Fibroblast of the aortic adventitia (primary cell): Measurements from ENCODE around the gene MAST2. TPM values are rescaled to one million over a fixed set of nuclear protein-coding genes. Genes with fewer than 3 reads are reported as not detected.
"Not testable (repeated sequence)": the region's sequence is repeated elsewhere in the genome, so short reads cannot be mapped to it uniquely, and the experiment has no call there.

Source experiments
- DNase-seq: peaks from one replicate; pipeline ENCODE4 v3.0.0-alpha.2; 2010; ENCODE audit warnings: low read depth
- H3K4me3 ChIP-seq: 2 replicates; pipeline ENCODE4 v1.5.1; 2011; ENCODE audit warnings: low read depth, mild to moderate bottlenecking, control low read depth, low read length, moderate library complexity
- total RNA-seq: library from RNA; depleted of rRNA; stranded (reverse); fragments of >200 nt; gene quantifications from 2 replicates; pipeline ENCODE4 v1.2.3, GENCODE V29; 2012; ENCODE audit warnings: low replicate concordance
- TF ChIP-seq, protein P1 (sequence below): IDR thresholded peaks from 2 replicates; pipeline ENCODE4 v1.5.1; 2011; ENCODE audit warnings: mild to moderate bottlenecking, low read length, control low read depth, inconsistent platforms; ENCODE audit not compliant: insufficient read depth

MAST2 gene
- total RNA-seq, 1 donor = 28.3 TPM

DNA sequence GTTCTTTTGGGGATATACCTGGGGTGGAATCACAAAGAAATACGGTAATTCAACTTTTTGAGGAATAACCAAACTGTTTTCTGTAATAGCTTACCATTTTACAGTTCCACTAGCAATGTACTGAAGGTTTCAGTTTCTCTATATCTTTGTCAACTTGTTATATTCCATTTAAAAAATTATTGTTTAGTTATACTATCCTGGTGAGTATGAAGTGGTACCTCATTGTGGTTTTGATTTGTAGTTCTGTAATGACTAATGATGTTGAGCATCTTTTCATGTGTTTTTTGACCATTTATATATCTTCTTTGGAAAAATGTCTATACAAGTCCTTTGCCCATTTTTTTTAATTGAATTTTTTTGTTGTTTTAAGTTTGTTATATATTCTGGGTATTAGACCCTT is 39.4 kb downstream of the MAST2 start:
- no peak for DNase-seq
- no peak overlapping the region for H3K4me3 ChIP-seq
- TF ChIP-seq, protein P1, sequence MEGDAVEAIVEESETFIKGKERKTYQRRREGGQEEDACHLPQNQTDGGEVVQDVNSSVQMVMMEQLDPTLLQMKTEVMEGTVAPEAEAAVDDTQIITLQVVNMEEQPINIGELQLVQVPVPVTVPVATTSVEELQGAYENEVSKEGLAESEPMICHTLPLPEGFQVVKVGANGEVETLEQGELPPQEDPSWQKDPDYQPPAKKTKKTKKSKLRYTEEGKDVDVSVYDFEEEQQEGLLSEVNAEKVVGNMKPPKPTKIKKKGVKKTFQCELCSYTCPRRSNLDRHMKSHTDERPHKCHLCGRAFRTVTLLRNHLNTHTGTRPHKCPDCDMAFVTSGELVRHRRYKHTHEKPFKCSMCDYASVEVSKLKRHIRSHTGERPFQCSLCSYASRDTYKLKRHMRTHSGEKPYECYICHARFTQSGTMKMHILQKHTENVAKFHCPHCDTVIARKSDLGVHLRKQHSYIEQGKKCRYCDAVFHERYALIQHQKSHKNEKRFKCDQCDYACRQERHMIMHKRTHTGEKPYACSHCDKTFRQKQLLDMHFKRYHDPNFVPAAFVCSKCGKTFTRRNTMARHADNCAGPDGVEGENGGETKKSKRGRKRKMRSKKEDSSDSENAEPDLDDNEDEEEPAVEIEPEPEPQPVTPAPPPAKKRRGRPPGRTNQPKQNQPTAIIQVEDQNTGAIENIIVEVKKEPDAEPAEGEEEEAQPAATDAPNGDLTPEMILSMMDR = no peak

DNA sequence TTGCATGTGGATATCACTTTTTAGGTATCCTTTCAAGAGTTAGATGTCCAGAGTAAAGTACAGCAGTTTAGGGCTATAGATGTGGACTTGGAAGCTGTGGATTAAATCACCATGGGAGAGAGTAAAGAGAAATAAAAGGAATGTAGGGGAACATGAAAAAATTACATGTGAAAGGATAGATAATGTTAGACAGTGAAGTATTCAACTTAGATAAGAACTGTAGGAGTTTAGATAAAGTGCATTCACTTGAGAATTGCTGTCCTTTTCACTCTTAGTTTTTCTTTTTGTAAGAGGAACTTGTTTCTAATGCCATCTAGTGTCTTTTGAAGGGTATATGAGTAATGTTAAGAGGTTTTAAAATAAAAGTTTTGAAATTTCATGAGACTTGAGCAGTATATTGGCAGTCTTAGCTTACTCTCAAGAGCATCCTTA is 40.1 kb downstream of the MAST2 start:
- H3K4me3 ChIP-seq = no peak overlapping the region
- peak; percentile 82 for DNase-seq
- TF ChIP-seq, protein P1 = peak; percentile 32

DNA sequence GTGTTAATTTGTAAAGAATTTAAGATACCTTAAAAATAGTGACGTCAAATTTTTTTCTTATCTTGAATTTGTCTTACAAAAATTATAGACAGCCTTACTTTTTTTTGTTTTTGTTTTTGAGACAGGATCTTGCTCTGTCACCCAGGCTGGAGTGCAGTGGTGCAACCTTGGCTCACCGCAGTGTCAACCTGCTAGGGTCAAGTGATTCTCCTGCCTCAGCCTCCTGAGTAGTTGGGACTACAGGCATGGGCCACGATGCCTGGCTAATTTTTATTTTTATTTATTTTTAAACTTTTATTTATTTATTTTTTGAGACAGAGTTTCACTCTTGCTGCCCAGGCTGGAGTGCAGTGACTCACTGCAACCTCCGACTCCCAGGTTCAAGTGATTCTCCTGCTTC is 40.6 kb downstream of the MAST2 start:
- not testable (repeated sequence) for DNase-seq, H3K4me3 ChIP-seq

DNA sequence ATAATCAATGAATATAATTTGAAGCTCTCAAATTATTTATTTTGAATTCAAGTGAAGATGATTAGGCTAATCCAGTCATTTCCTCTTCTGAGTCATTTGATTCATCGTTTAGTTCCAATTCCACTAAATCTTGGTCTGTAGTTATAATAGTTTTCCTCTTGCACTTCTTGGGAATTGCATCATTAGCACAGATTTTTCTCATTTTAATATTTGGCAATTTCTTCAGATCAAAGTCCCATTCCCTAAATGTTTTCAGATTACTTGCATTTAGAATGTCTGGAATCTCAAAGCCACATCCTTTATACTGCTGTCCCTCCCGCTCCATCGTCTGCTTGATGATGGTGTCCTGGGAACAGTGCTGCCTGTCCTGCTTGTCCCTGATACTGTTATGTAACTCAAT is 43.5 kb downstream of the MAST2 start:
- TF ChIP-seq, protein P1 = no peak
- no peak overlapping the region for H3K4me3 ChIP-seq
- peak; percentile 83 for DNase-seq

GRCh38 chr1:45848097-45848496 is 44.7 kb downstream of the MAST2 start:
- TF ChIP-seq, protein P1 = no peak
- no peak for DNase-seq
- no peak overlapping the region for H3K4me3 ChIP-seq

DNA sequence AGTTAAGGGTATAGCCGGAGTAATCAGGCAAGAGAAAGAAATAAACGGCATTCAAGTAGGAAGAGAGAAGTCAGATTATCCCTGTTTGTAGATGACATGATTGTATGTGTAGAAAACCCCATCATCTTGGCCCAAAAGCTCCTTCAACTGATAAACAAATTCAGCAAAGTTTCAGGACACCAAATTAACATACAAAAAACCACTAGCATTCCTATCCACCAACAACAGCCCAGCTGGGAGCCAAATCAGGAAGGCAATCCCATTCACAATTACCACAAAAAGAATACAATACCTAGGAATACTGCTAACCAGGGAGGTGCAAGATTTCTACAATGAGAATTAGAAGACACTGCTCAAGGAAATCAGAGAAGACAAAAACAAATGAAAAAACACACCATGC is 45.3 kb downstream of the MAST2 start:
- TF ChIP-seq, protein P1 = no peak
- no peak overlapping the region for H3K4me3 ChIP-seq
- DNase-seq = no peak

DNA sequence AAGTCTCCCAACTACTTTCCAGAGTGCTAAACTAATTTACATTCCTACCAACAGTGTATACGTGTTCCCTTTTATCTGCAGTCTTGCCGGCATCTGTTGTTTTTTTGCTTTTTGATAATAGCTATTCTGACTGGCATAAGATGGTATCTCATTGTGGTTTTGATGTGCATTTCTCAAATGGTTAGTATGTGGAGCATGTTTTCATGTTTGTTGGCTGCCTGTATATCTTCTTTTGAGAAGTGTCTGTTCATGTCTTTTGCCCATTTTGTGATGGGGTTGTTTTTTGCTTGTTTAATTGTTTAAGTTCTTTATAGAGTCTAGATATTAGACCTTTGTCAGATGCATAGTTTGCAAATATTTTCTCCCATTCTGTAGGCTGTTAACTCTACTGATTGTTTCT is 46.6 kb downstream of the MAST2 start:
- TF ChIP-seq, protein P1 = no peak
- no peak for DNase-seq
- H3K4me3 ChIP-seq = no peak overlapping the region
